Measurements from ENCODE around the gene MSANTD3. TPM values are rescaled to one million over a fixed set of nuclear protein-coding genes. Genes with fewer than 3 reads are reported as not detected.

The MSANTD3 gene
- total and polyA plus RNA-seq, 8 donors, result 6.0 to 15.0 (median 8.2) TPM

- no peak for TF ChIP-seq CTCF (IDR thresholded peaks at IDR 0.05)
- Histone ChIP-seq H3K36me3 (no peaks in the 10 kb centered on the region), H3K27me3 (no peaks in the 10 kb centered on the region), H3K4me3 (no peak overlapping the region), H3K27ac (peak overlapping the region in 2 of 4 donors; percentile 46 to 78), H3K9me3 (no peaks in the 10 kb centered on the region), H3K4me1 (peaks cover 0 to 17% (median 5%) of the 10 kb centered on the region in 3 donors)
- DNase-seq (no peak), FAIRE-seq (no peak), ATAC-seq (peak in 2 of 4 donors; percentile 26 to 51)
- WGBS, 2 donors, result 66 to 75% methylated on average over 9 of the region's 9 CpGs
- intact Hi-C loops (cut with DNase I), result no loop called here
These were observed 2.1 kb downstream of the MSANTD3 start for GRCh38 chr9:100428871-100429654.

- intact Hi-C loops (cut with DNase I), result no loop called here
- Histone ChIP-seq H3K4me3 (no peak overlapping the region), H3K27ac (no peak overlapping the region), H3K36me3 (no peaks in the 10 kb centered on the region), H3K9me3 (no peaks in the 10 kb centered on the region), H3K27me3 (no peaks in the 10 kb centered on the region), H3K4me1 (peaks cover 0 to 17% (median 5%) of the 10 kb centered on the region in 3 donors)
- no peak for TF ChIP-seq CTCF (IDR thresholded peaks at IDR 0.05)
- WGBS, 2 donors, result 92 to 96% methylated on average over 5 of the region's 5 CpGs
- DNase-seq (no peak), ATAC-seq (no peak), FAIRE-seq (no peak)
These were observed 3.5 kb downstream of the MSANTD3 start for GRCh38 chr9:100430286-100430940.

GRCh38 chr9:100431886-100432285 is 4.9 kb downstream of the MSANTD3 start:
- no peaks in the 10 kb centered on the region for H3K36me3 ChIP-seq
- H3K27me3 ChIP-seq, result no peaks in the 10 kb centered on the region
- intact Hi-C loops (cut with DNase I), result no loop called here
- 93 to 95% methylated on average over 5 of the region's 5 CpGs for WGBS, 2 donors
- TF ChIP-seq CTCF (IDR thresholded peaks at IDR 0.05), result no peak
- no peak overlapping the region for H3K4me3 ChIP-seq
- no peaks in the 10 kb centered on the region for H3K9me3 ChIP-seq
- ATAC-seq (no peak), DNase-seq (no peak), FAIRE-seq (no peak)
- H3K4me1 ChIP-seq, result peaks cover 0 to 10% (median 0%) of the 10 kb centered on the region in 3 donors
- H3K27ac ChIP-seq, result no peak overlapping the region

- Histone ChIP-seq H3K36me3 (no peaks in the 10 kb centered on the region), H3K27ac (no peak overlapping the region), H3K27me3 (no peaks in the 10 kb centered on the region), H3K4me1 (peaks cover 0 to 10% (median 0%) of the 10 kb centered on the region in 3 donors), H3K9me3 (no peaks in the 10 kb centered on the region), H3K4me3 (no peak overlapping the region)
- ATAC-seq, result no peak
- DNase-seq, result no peak
- TF ChIP-seq CTCF (IDR thresholded peaks at IDR 0.05), result no peak
- whole genome bisulfite sequencing, 2 donors, result 92 to 94% methylated on average over 3 of the region's 3 CpGs
- no peak for FAIRE-seq
- intact Hi-C loops (cut with DNase I), result no loop called here
These were observed 5.8 kb downstream of the MSANTD3 start for GRCh38 chr9:100432736-100433135.

GRCh38 chr9:100436571-100436970 is 9.6 kb downstream of the MSANTD3 start:
- no peak for ATAC-seq
- Histone ChIP-seq H3K36me3 (no peaks in the 10 kb centered on the region), H3K4me1 (no peaks in the 10 kb centered on the region), H3K27ac (no peak overlapping the region), H3K4me3 (no peak overlapping the region), H3K9me3 (no peaks in the 10 kb centered on the region), H3K27me3 (no peaks in the 10 kb centered on the region)
- DNase-seq, result no peak
- TF ChIP-seq CTCF (IDR thresholded peaks at IDR 0.05), result no peak
- FAIRE-seq, result no peak
- WGBS, 2 donors, result 94 to 96% methylated on average over 7 of the region's 7 CpGs
- intact Hi-C loops (cut with DNase I), result no loop called here

Measured in pancreas (tissue), 10 donors.